Endothelial cell of umbilical vein (primary cell): ENCODE measurements around the gene ATXN7L1. TPM values are rescaled to one million over a fixed set of nuclear protein-coding genes. Genes with fewer than 3 reads are reported as not detected.

ENCODE experiments used
- BruUV-seq: library from RNA; stranded (reverse); fragments of 400-500 nt; replicated peaks from 2 replicates; lab custom pipeline; 2021; lab: Mats Ljungman, UMichigan
- CTCF ChIA-PET: fragments of 300-600, 350-600 bp; sonication (Branson Sonifier 250); formaldehyde crosslinking; loops from one replicate; lab custom pipeline; 2021; ENCODE audit warnings: antibody characterized with exemption, inconsistent platforms; lab: Charles Lee
- POLR2A ChIA-PET: fragments of 300-600, 350-600 bp; sonication (Branson Sonifier 250); formaldehyde crosslinking; loops from one replicate; lab custom pipeline; 2021; ENCODE audit warnings: antibody characterized with exemption, inconsistent platforms; lab: Charles Lee
- DNase-seq: peaks from one replicate; pipeline ENCODE4 v3.0.0-alpha.2; 2011; ENCODE audit warnings: low read depth, low spot score
- FAIRE-seq: peaks from 2 replicates; lab custom pipeline; 2011; peaks lifted over from hg19 to GRCh38; lab: Jason Lieb, UNC
- H2AFZ ChIP-seq: 2 replicates; pipeline ENCODE4 v1.6.0; 2012; ENCODE audit warnings: low read depth, low read length, control low read depth, inconsistent platforms
- H3K27ac ChIP-seq: 2 replicates; pipeline ENCODE4 v1.5.1; 2011; ENCODE audit warnings: low read depth, mild to moderate bottlenecking, control low read depth, low read length, moderate library complexity; ENCODE audit not compliant: insufficient read depth
- H3K27me3 ChIP-seq, 2 experiments: 2 replicates each; pipeline versions ENCODE4 v1.6.0 to v1.6.1; 2011; ENCODE audit warnings: low read length in 2 of 2, mixed read lengths in 1 of 2; ENCODE audit not compliant: control insufficient read depth in 2 of 2, insufficient read depth in 2 of 2
- H3K36me3 ChIP-seq, 2 experiments: 2 replicates in 1 of 2; 3 replicates in 1 of 2; pipeline ENCODE4 v1.5.1; 2011; ENCODE audit warnings: low read length in 2 of 2, mild to moderate bottlenecking in 1 of 2, moderate library complexity in 1 of 2; ENCODE audit not compliant: control insufficient read depth in 2 of 2, insufficient read depth in 2 of 2; ENCODE audit errors: extremely low read depth in 1 of 2
- H3K4me1 ChIP-seq: 3 replicates; pipeline ENCODE4 v1.5.1; 2011; ENCODE audit warnings: mild to moderate bottlenecking, low read length; ENCODE audit not compliant: control insufficient read depth, insufficient read depth; ENCODE audit errors: extremely low read depth
- H3K4me2 ChIP-seq: 2 replicates; pipeline ENCODE4 v1.6.1; 2011; ENCODE audit warnings: low read length, control low read depth, mixed read lengths; ENCODE audit not compliant: insufficient read depth
- H3K4me3 ChIP-seq, 3 experiments: fragments of 200-600 bp in 1 of 3; sonication (generic), shearing (Covaris generic) in 1 of 3; replicated peaks in 1 of 3; 2 replicates each; pipeline ENCODE4 v1.5.1; 2011 to 2016; ENCODE audit warnings: control low read depth in 3 of 3, low read length in 3 of 3, mild to moderate bottlenecking in 2 of 3, inconsistent platforms in 1 of 3, low read depth in 1 of 3, moderate library complexity in 1 of 3; ENCODE audit not compliant: insufficient read depth in 1 of 3
- H3K79me2 ChIP-seq: 2 replicates; pipeline ENCODE4 v1.6.0; 2012; ENCODE audit warnings: low read length, inconsistent platforms; ENCODE audit not compliant: control insufficient read depth, insufficient read depth
- H3K9ac ChIP-seq: replicated peaks from 2 replicates; pipeline ENCODE3; 2011; ENCODE audit warnings: low read length, control low read depth; ENCODE audit not compliant: insufficient read depth; ENCODE audit errors: extremely low read depth
- H3K9me1 ChIP-seq: replicated peaks from 3 replicates; pipeline ENCODE4 v1.6.0; 2011; ENCODE audit warnings: mild to moderate bottlenecking, low read length; ENCODE audit not compliant: control insufficient read depth, insufficient read depth; ENCODE audit errors: extremely low read depth
- H3K9me3 ChIP-seq: replicated peaks from 2 replicates; pipeline ENCODE4 v1.5.1; 2012; ENCODE audit warnings: low read length, inconsistent platforms; ENCODE audit not compliant: control insufficient read depth, insufficient read depth
- H4K20me1 ChIP-seq: replicated peaks from 2 replicates; pipeline ENCODE3; 2011; ENCODE audit warnings: mild to moderate bottlenecking, low read length; ENCODE audit not compliant: control insufficient read depth, insufficient read depth; ENCODE audit errors: extremely low read depth
- CTCF ChIP-seq, 2 donors: IDR thresholded peaks; 1 replicate in 1 of 2; 2 replicates in 1 of 2; pipeline ENCODE4 v1.5.1; 2011; ENCODE audit warnings: low read length in 2 of 2, mild to moderate bottlenecking in 2 of 2, moderate library complexity in 2 of 2, control low read depth in 1 of 2, inconsistent platforms in 1 of 2, low read depth in 1 of 2; ENCODE audit not compliant: insufficient read depth in 1 of 2; ENCODE audit errors: extremely low read depth in 1 of 2
- EZH2 ChIP-seq: IDR thresholded peaks from 2 replicates; pipeline ENCODE4 v1.6.1; 2012; ENCODE audit warnings: borderline replicate concordance, low read depth, mild to moderate bottlenecking, moderate library complexity, low read length, inconsistent platforms; ENCODE audit not compliant: severe bottlenecking
- FOS ChIP-seq: IDR thresholded peaks from 2 replicates; pipeline ENCODE4 v1.6.1; 2011; ENCODE audit warnings: mild to moderate bottlenecking, low read length, moderate library complexity, borderline replicate concordance; ENCODE audit not compliant: insufficient read depth
- GATA2 ChIP-seq: IDR thresholded peaks from 2 replicates; pipeline ENCODE4 v1.7.0; 2011; ENCODE audit warnings: low read depth, mild to moderate bottlenecking, moderate library complexity, mixed read lengths, low read length; ENCODE audit not compliant: insufficient read length, insufficient read depth
- JUN ChIP-seq: IDR thresholded peaks from 2 replicates; pipeline ENCODE4 v1.6.1; 2011; ENCODE audit warnings: borderline replicate concordance, low read depth; ENCODE audit not compliant: insufficient read length, insufficient read depth
- MAX ChIP-seq: IDR thresholded peaks from 2 replicates; pipeline ENCODE4 v1.6.1; 2011; ENCODE audit not compliant: insufficient read depth, insufficient read length
- MYC ChIP-seq: IDR thresholded peaks from one replicate; pipeline ENCODE4 v1.6.1; 2011; ENCODE audit warnings: mild to moderate bottlenecking, low read depth, low read length
- POLR2A ChIP-seq: IDR thresholded peaks from 2 replicates; pipeline ENCODE4 v1.6.1; 2012; ENCODE audit warnings: low read depth, mild to moderate bottlenecking, control low read depth, low read length
- POLR2AphosphoS5 ChIP-seq: IDR thresholded peaks from 2 replicates; pipeline ENCODE4 v1.6.1; 2012; ENCODE audit warnings: low read depth, mild to moderate bottlenecking, control low read depth, low read length, moderate library complexity; ENCODE audit not compliant: insufficient read depth
- dilution Hi-C: fragments of 300-500 bp; cut with MboI; formaldehyde crosslinking; loops from one replicate; pipeline ENCODE4 v1.15.0; 2019; ENCODE audit warnings: low sequenced_read_pairs; ENCODE audit not compliant: extremely low pct_ligation_motif_present
- intact Hi-C: fragments of 100-400 bp; cut with micrococcal nuclease; formaldehyde crosslinking; loops from one replicate; pipeline ENCODE4 v1.10.0; 2022
- polyA plus RNA-seq, 4 experiments: library from polyadenylated mRNA; depleted of rRNA in 3 of 4; stranded (reverse) in 3 of 4; unstranded in 1 of 4; fragments of >200 nt; gene quantifications; 2 replicates each; pipeline versions ENCODE4 v1.2.1 to v1.2.3, GENCODE V29; 2011 to 2012; ENCODE audit warnings: missing spikeins in 1 of 4
- total RNA-seq: library from RNA; stranded (reverse); gene quantifications from 2 replicates; pipeline ENCODE4 v1.2.3, GENCODE V29; 2021

The ATXN7L1 gene
- total and polyA plus RNA-seq, 2 donors (not counting 3 experiments of a cell fraction or from before 2014, with no cell fraction given): 4.6 to 15.6 TPM

GRCh38 chr7:105565190-105565589 lies 311.2 kb downstream of the ATXN7L1 start:
- ChIA-PET CTCF (interaction anchor here (1.3 kb wide), 1 partner anchor 30 kb away, joined by 5 read pairs; no protein-coding TSS in a partner anchor), POLR2A (no interaction called here)
- no peaks in the 10 kb centered on the region for H3K27me3 ChIP-seq
- BruUV-seq: no TSS peak
- dilution Hi-C loops (no loop called here), intact Hi-C loops (no loop called here)
- no peaks in the 10 kb centered on the region for H3K4me1 ChIP-seq
- H3K4me2 ChIP-seq: no peak overlapping the region
- H3K36me3 ChIP-seq: peaks cover 4 to 18% of the 10 kb centered on the region in 2 experiments
- no peaks in the 10 kb centered on the region for H3K79me2 ChIP-seq
- H3K9ac ChIP-seq: no peak overlapping the region
- H3K9me1 ChIP-seq: no peaks in the 10 kb centered on the region
- DNase-seq (no peak), FAIRE-seq (no peak)
- no peak overlapping the region for H2AFZ ChIP-seq
- TF ChIP-seq EZH2: no peak
- no peak for TF ChIP-seq JUN
- no peak for TF ChIP-seq POLR2AphosphoS5
- H4K20me1 ChIP-seq: no peaks in the 10 kb centered on the region
- H3K4me3 ChIP-seq: no peak overlapping the region
- H3K9me3 ChIP-seq: no peaks in the 10 kb centered on the region
- no peak overlapping the region for H3K27ac ChIP-seq

- CTCF ChIA-PET: no interaction called here
- TF ChIP-seq CTCF (IDR thresholded peaks at IDR 0.05; ENCODE audit: extremely low read depth in 1 of 2, insufficient read depth in 1 of 2, low read depth in 1 of 2, low read length in 2 of 2) (no peak), FOS (no peak), MYC (no peak), MAX (no peak), POLR2A (no peak), EZH2 (no peak), JUN (no peak), POLR2AphosphoS5 (no peak), GATA2 (no peak)
- Histone ChIP-seq H3K79me2 (no peaks in the 10 kb centered on the region), H3K9me3 (no peaks in the 10 kb centered on the region), H3K9ac (no peak overlapping the region), H3K27me3 (no peaks in the 10 kb centered on the region), H3K4me2 (no peak overlapping the region), H3K4me1 (no peaks in the 10 kb centered on the region), H3K4me3 (no peak overlapping the region), H4K20me1 (no peaks in the 10 kb centered on the region), H3K27ac (no peak overlapping the region), H3K36me3 (peaks cover 7 to 20% of the 10 kb centered on the region in 2 experiments), H2AFZ (no peak overlapping the region), H3K9me1 (no peaks in the 10 kb centered on the region)
- DNase-seq (no peak), FAIRE-seq (no peak)
- POLR2A ChIA-PET: no interaction called here
- intact Hi-C loops: no loop called here
- dilution Hi-C loops: no loop called here
- BruUV-seq: no TSS peak
These were observed 316.5 kb downstream of the ATXN7L1 start for GRCh38 chr7:105559926-105560325.
